RWPE1 (cell line): ENCODE results near the gene STIP1.

Experiments
- CTCF ChIA-PET: fragments of 350-600 bp; sonication (Branson Sonifier 250); formaldehyde crosslinking; extraction: SDS; loops from one replicate; lab custom pipeline; 2021; lab: Yijun Ruan, JAX
- POLR2A ChIA-PET: fragments of 400-600 bp; formaldehyde crosslinking; extraction: SDS; loops from one replicate; lab custom pipeline; 2020; ENCODE audit warnings: antibody characterized with exemption; ENCODE audit not compliant: low non-redundant PET; lab: Yijun Ruan, JAX
- DNase-seq: peaks from one replicate; pipeline ENCODE4 v3.0.0; 2012; ENCODE audit warnings: low spot score
- H3K27ac ChIP-seq: fragments of 450-650 bp; 2 replicates; pipeline ENCODE4 v1.5.1; 2017
- TF ChIP-seq, protein P1 (sequence below): fragments of 450-650 bp; conservative IDR thresholded peaks from 2 replicates; pipeline ENCODE4 v1.5.1; 2017; ENCODE audit warnings: low read depth, mild to moderate bottlenecking

STIP1 gene

DNA sequence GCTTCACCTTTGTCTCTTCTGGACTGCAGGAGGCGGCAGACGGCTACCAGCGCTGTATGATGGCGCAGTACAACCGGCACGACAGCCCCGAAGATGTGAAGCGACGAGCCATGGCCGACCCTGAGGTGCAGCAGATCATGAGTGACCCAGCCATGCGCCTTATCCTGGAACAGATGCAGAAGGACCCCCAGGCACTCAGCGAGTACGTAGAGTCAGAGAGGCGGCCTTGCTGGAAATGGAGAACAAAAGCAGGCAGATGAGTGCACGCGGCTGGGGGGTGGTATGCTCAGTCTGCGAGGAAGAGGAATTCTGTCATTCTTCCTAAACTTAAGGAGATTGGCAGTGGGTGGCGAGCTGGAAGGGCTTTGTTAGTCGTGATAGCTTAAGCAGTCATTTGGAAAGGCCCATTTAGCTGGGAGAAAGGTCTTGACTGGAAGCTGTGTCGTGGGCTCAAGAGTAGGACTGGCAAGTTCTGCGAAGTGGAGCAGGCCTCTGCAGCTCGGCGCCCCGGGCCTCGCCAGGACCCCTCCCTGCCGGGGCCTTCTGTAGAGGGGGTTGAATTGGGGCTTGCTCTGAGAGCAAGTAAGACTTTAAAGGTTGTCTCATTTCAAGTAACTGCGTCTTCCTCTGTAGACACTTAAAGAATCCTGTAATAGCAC is 17.6 kb downstream of the STIP1 start:
- H3K27ac ChIP-seq = peak overlapping the region; percentile 60
- ChIA-PET POLR2A (no interaction called here), CTCF (interaction anchor here (0.6 to 1.3 kb wide), 4 partner anchors 16 to 1382 kb away, joined by 3 to 12 read pairs (median 3); no protein-coding TSS in a partner anchor)
- DNase-seq = no peak
- TF ChIP-seq, protein P1, sequence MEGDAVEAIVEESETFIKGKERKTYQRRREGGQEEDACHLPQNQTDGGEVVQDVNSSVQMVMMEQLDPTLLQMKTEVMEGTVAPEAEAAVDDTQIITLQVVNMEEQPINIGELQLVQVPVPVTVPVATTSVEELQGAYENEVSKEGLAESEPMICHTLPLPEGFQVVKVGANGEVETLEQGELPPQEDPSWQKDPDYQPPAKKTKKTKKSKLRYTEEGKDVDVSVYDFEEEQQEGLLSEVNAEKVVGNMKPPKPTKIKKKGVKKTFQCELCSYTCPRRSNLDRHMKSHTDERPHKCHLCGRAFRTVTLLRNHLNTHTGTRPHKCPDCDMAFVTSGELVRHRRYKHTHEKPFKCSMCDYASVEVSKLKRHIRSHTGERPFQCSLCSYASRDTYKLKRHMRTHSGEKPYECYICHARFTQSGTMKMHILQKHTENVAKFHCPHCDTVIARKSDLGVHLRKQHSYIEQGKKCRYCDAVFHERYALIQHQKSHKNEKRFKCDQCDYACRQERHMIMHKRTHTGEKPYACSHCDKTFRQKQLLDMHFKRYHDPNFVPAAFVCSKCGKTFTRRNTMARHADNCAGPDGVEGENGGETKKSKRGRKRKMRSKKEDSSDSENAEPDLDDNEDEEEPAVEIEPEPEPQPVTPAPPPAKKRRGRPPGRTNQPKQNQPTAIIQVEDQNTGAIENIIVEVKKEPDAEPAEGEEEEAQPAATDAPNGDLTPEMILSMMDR = no peak

DNA sequence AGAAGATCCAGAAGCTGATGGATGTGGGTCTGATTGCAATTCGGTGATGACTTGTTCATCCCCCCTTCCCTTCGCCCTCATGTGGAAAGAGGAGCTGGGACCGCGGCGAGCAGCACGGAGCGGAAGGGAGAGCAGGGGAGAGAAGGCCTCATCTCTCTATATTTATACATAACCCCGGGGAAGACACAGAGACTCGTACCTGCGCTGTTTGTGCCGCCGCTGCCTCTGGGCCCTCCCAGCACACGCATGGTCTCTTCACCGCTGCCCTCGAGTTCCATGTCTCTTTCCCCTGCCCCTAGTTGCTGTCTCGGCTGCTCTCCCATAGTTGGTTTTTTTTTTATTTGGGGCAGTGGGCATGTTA is 18.1 kb downstream of the STIP1 start:
- TF ChIP-seq, protein P1 = no peak
- H3K27ac ChIP-seq = peak overlapping the region; percentile 60
- ChIA-PET CTCF (interaction anchor here (0.6 to 1.9 kb wide), 13 partner anchors 16 to 1382 kb away, joined by 3 to 30 read pairs (median 4); partner anchors contain the start of gene GPR137), POLR2A (interaction anchor here (0.6 kb wide), 3 partner anchors 19 to 1214 kb away, joined by 3 to 5 read pairs (median 3); partner anchors contain the start of gene STIP1)
- DNase-seq = no peak

DNA sequence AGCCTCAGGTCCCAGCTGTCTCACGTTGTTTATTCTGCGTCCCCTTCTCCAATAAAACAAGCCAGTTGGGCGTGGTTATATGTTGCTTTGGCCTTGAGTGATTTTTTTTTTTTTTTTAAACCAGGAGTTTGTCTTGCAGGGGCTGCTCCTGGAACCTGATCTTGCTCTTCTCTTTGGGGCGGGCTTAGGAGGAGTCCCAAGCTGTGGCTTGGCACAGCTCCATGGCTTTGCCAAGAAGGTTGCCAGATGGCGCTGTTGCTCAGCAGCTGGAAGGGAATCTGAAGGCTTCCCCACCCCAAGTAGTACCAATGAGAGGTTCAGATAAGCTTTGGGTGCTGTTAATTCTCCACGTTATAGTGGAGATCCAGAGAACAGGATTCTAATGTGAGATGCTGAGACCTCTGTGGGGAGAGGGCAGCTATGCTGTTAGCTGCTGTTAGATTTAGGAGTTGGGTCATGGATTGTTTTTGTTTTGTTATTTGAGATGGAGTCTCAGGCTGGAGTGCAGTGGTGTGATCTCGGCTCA is 18.6 kb downstream of the STIP1 start:
- ChIA-PET CTCF (interaction anchor here (0.6 to 1.9 kb wide), 14 partner anchors 9 to 148 kb away, joined by 3 to 30 read pairs (median 4); partner anchors contain the start of gene GPR137), POLR2A (interaction anchor here (0.6 to 0.7 kb wide), 4 partner anchors 12 to 1214 kb away, joined by 3 to 5 read pairs (median 3); partner anchors contain the start of gene STIP1)
- TF ChIP-seq, protein P1 = peak; percentile 84
- DNase-seq = peak; percentile 89
- H3K27ac ChIP-seq = peak overlapping the region; percentile 60

DNA sequence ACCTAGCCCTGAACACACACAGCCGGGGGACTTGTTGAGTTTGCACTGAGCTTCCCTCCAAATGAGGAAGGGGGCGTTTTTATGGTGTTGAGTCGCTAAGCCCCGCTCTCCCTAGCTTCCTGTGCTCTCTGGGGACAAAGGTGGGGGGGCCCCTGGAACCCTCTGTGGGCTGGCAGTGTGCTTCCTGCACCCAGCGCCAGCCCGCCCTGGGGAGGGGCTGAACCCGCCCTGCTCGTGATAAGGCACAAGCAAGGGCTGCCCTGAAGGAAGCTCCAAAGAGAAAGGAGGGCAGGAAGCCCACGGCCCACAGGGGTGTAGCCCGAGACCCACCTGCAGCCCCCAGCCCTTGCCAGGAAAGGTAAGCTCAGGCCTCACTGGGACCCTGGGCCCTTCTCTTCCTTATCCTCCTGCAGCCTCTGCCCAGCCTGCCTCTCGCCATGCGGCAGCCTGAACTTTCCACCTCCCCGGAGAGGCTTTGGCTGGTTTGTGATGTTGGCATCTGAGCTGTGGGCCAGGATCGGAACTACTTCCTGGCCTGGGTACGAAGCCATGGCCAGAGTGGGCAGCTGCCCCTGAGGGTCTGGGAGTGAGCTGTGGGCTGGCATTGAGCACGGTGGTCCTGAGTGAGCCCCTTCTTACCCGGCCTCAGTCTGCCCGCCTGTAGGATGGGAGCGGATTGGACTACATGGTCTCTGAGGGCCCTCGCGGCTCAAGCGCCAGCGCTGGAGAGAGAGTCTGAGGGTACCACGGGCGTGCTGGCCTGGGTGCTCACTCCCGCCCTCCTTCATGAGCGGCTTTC is 20.7 kb downstream of the STIP1 start, which contains the start of gene FERMT3:
Gene FERMT3, plus strand, starts transcription at position 265 of the 799 bp plus-strand sequence. CDS start 644 bp downstream, outside the sequence.
- POLR2A ChIA-PET = interaction anchor here (1.1 kb wide), 1 partner anchor 94 kb away, joined by 3 read pairs; the partner anchor contains the start of gene CATSPERZ
- H3K27ac ChIP-seq = peak within 1 kb of the TSS; percentile 60
- TF ChIP-seq, protein P1 = no peak
- DNase-seq = no peak
- CTCF ChIA-PET = interaction anchor here (0.6 to 0.9 kb wide), 5 partner anchors 94 to 397 kb away, joined by 3 to 5 read pairs (median 3); no protein-coding TSS in a partner anchor

DNA sequence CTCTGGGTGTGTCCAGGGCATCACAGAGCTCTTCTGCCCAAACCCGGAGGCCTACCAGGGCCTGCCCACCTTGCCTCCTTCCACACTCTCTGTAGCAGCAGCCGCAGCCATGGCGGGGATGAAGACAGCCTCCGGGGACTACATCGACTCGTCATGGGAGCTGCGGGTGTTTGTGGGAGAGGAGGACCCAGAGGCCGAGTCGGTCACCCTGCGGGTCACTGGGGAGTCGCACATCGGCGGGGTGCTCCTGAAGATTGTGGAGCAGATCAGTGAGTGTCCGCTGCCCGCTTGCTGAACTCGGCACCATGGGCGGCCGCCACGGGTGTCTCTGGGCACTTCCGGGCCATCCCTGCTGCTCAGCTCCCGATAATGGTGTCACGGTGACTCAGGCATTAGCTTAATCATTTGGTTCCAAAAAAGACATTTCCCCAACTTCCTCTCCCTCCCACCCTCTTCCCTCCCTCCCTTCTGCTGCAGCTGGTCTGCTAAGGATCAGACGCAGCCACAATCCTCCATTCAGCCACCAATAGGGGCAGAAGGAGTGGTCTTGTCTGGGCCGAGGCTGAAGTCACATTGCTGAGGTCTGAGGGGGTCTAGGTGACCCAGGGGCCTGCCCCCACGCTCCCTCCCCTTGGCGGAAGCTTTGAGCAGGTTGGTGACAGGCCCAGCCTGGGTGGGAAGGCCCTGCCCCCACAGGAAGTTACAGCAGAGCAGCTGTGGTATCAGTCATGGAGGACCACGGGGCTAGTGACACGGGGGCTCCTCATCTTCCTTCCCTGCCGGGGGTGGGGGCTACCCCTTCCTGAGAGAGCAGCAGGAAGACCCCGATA is 21.5 kb downstream of the STIP1 start:
- DNase-seq = no peak
- peak overlapping the region; percentile 60 for H3K27ac ChIP-seq
- TF ChIP-seq, protein P1 = no peak
- CTCF ChIA-PET = interaction anchor here (0.6 to 0.7 kb wide), 3 partner anchors 105 to 397 kb away, joined by 3 to 4 read pairs (median 3); no protein-coding TSS in a partner anchor
- POLR2A ChIA-PET = no interaction called here
